Astrocyte of the spinal cord (primary cell): Measurements from ENCODE around the gene OPCML.

Experiments used
- DNase-seq: peaks from one replicate; pipeline ENCODE4 v3.0.0; 2011; ENCODE audit warnings: low read depth, low spot score
- H3K4me3 ChIP-seq: 2 replicates; pipeline ENCODE4 v1.5.1; 2011; ENCODE audit warnings: low read depth, mild to moderate bottlenecking, low read length, moderate library complexity
- CTCF ChIP-seq: IDR thresholded peaks from 2 replicates; pipeline ENCODE4 v1.5.1; 2012; ENCODE audit warnings: low read depth, mild to moderate bottlenecking, low read length, inconsistent platforms
- in situ Hi-C: cut with HindIII; loops from 2 replicates; pipeline ENCODE4 v1.10.0; 2017; ENCODE audit warnings: low sequenced_read_pairs

Gene OPCML

GRCh38 chr11:133305208-133305956, 226.9 kb downstream of the OPCML start:
- no peak overlapping the region for H3K4me3 ChIP-seq
- no peak for TF ChIP-seq CTCF

GRCh38 chr11:133303262-133303661, 229.0 kb downstream of the OPCML start:
- TF ChIP-seq CTCF: no peak
- H3K4me3 ChIP-seq: no peak overlapping the region
- no peak for DNase-seq
- in situ Hi-C loops: no loop called here

More at GRCh38 chr11:133305208-133305956, 226.9 kb downstream of the OPCML start:
- no peak for DNase-seq
- in situ Hi-C loops: no loop called here

GRCh38 chr11:133302056-133302455, 230.2 kb downstream of the OPCML start:
- no peak for DNase-seq
- TF ChIP-seq CTCF: no peak
- H3K4me3 ChIP-seq: no peak overlapping the region
- in situ Hi-C loops: no loop called here

- no peak for TF ChIP-seq CTCF
- H3K4me3 ChIP-seq: no peak overlapping the region
- in situ Hi-C loops: no loop called here
- no peak for DNase-seq
These were observed 231.6 kb downstream of the OPCML start for GRCh38 chr11:133300666-133301065.

GRCh38 chr11:133291780-133292179, 240.5 kb downstream of the OPCML start:
- in situ Hi-C loops: no loop called here
- no peak for TF ChIP-seq CTCF
- DNase-seq: no peak
- H3K4me3 ChIP-seq: no peak overlapping the region

GRCh38 chr11:133285359-133285758, 246.9 kb downstream of the OPCML start:
- no peak for DNase-seq
- H3K4me3 ChIP-seq: no peak overlapping the region
- TF ChIP-seq CTCF: no peak
- in situ Hi-C loops: no loop called here
